Stimulated activated naive B cell treated with anti-CD40 and anti-IgM and Interleukin-4, amounts not matched to agents 10 μg/mL and 1 μg/mL and 100 μg/mL, for 72 hours (primary cell): ENCODE data around the gene MEGF11.
"Not testable (repeated sequence)": the region's sequence is repeated elsewhere in the genome, so short reads cannot be mapped to it uniquely, and the experiment has no call there.

Experiments
- ATAC-seq, 2 donors: fragments of 150-1000 bp; cut with Tn5 transposase; replicated peaks; 2 replicates each; pipeline ENCODE4 v1.10.0; 2021; ENCODE audit warnings: moderate library complexity in 1 of 2
- DNase-seq: peaks from one replicate; pipeline ENCODE4 v3.0.0; 2021
- H3K27ac Mint-ChIP-seq: one replicate; pipeline ENCODE4 v1.8.0; 2022; ENCODE audit warnings: mild to moderate bottlenecking, mixed read lengths
- H3K27me3 Mint-ChIP-seq, 2 donors: one replicate each; pipeline ENCODE4 v1.8.0; 2022; ENCODE audit warnings: mixed read lengths in 2 of 2
- H3K36me3 Mint-ChIP-seq, 2 donors: one replicate each; pipeline ENCODE4 v1.8.0; 2022; ENCODE audit warnings: mixed read lengths in 2 of 2, mild to moderate bottlenecking in 1 of 2
- H3K4me1 Mint-ChIP-seq, 2 donors: one replicate each; pipeline ENCODE4 v1.8.0; 2022; ENCODE audit warnings: mixed read lengths in 2 of 2, mild to moderate bottlenecking in 1 of 2
- H3K4me3 Mint-ChIP-seq, 2 donors: one replicate each; pipeline ENCODE4 v1.8.0; 2022; ENCODE audit warnings: mild to moderate bottlenecking in 2 of 2, mixed read lengths in 2 of 2, moderate library complexity in 1 of 2
- H3K9me3 Mint-ChIP-seq, 2 donors: one replicate each; pipeline ENCODE4 v1.8.0; 2022; ENCODE audit warnings: mixed read lengths in 2 of 2, mild to moderate bottlenecking in 1 of 2

MEGF11 gene

DNA sequence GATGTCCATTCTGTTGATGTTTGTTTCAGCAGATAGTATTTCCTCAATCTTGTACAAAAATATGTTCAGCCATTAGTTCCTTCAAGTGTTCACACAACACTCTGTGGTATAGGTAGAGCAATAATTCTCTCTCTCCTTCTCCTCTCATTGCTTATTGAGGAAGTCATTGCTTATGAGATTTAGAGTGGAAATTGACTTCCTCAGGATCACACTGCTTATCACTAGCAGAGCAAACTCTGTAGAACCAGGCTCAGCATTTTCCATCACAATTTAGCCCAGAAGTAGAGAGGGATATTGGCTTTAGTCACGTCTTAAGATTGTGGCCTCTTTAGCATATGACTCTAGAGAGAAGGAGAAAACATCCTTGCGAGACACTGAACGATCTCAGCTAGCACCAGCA is 353.1 kb downstream of the MEGF11 start:
- H3K27me3 Mint-ChIP-seq = no peaks in the 10 kb centered on the region
- peak overlapping the region; percentile 6 for H3K27ac Mint-ChIP-seq
- ATAC-seq (no peak), DNase-seq (no peak)
- peaks cover 17 to 34% of the 10 kb centered on the region in 2 donors for H3K36me3 Mint-ChIP-seq
- H3K4me1 Mint-ChIP-seq = peaks cover 23 to 37% of the 10 kb centered on the region in 2 donors
- H3K9me3 Mint-ChIP-seq = no peaks in the 10 kb centered on the region
- no peak overlapping the region for H3K4me3 Mint-ChIP-seq

DNA sequence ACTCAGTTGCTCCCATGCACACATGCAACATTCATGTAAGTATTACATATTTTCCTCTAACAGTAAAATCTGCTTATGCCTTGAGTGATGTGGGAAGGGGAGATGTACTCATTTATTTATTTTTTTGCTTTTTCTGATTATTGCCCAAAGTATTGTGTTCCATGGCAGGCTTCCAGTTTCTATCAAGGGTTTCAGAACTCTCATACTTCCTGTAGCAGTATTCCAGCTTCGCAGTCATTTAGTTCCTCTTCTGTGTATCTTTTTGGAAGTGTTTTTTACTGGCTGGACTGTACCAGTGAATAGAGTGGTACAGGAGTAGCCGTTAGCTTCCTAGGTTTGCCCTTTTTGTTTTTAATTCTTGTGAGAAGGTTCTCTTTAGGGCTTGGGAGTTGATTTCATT is 357.3 kb downstream of the MEGF11 start:
- Mint-ChIP-seq H3K27ac (no peak overlapping the region), H3K4me3 (no peak overlapping the region), H3K4me1 (peaks cover 1 to 13% of the 10 kb centered on the region in 2 donors), H3K27me3 (no peaks in the 10 kb centered on the region), H3K36me3 (peaks cover 25 to 26% of the 10 kb centered on the region in 2 donors), H3K9me3 (no peaks in the 10 kb centered on the region)
- DNase-seq (no peak), ATAC-seq (no peak)

DNA sequence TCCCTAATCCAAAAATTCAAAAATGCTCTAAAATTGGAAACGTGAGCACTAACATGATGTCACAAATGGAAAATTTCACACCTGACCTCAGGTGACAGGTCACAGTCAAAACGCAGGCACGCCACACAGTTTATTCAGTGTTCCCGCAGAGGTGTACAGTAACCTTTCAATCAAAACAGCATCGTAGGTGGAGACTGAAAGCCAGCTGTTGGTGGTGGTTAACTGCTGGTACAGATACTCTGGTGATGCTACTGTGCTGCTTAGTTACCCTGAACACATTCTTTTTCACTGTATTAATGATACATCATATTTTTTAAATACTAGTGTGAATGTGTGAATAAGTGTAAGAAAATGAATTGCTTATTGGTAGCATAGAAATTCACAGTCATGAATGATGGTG is 360.5 kb downstream of the MEGF11 start:
- H3K27ac Mint-ChIP-seq = peak overlapping the region; percentile 6
- DNase-seq = no peak
- peaks cover 4 to 5% of the 10 kb centered on the region in 2 donors for H3K4me1 Mint-ChIP-seq
- ATAC-seq = no peak
- H3K36me3 Mint-ChIP-seq = peaks cover 22 to 26% of the 10 kb centered on the region in 2 donors
- H3K4me3 Mint-ChIP-seq = no peak overlapping the region
- H3K9me3 Mint-ChIP-seq = no peaks in the 10 kb centered on the region
- H3K27me3 Mint-ChIP-seq = no peaks in the 10 kb centered on the region

DNA sequence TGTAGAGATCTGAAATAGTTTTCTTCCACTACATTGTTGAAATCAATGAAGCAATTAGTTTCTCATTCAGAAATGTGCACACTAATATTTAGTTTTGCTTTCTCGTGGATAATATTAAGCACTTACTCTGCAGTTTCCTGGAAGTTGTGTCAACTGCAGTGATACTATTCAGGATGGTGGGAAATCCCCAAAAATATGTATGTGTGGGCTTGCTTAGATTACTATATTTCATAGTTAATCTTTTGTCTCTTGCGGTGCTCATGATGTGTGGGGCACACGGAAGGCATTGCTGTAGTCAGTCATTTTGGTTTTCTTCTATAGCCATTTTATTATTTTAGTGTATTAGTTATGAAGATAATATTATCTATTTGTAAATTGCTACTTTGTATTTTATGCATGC is 364.6 kb downstream of the MEGF11 start:
- Mint-ChIP-seq H3K9me3 (no peaks in the 10 kb centered on the region), H3K27ac (no peak overlapping the region), H3K27me3 (no peaks in the 10 kb centered on the region), H3K4me3 (no peak overlapping the region), H3K36me3 (peaks cover 26 to 34% of the 10 kb centered on the region in 2 donors), H3K4me1 (peaks cover 4 to 18% of the 10 kb centered on the region in 2 donors)
- DNase-seq (no peak), ATAC-seq (peak in 1 of 2 donors; percentile 43)

DNA sequence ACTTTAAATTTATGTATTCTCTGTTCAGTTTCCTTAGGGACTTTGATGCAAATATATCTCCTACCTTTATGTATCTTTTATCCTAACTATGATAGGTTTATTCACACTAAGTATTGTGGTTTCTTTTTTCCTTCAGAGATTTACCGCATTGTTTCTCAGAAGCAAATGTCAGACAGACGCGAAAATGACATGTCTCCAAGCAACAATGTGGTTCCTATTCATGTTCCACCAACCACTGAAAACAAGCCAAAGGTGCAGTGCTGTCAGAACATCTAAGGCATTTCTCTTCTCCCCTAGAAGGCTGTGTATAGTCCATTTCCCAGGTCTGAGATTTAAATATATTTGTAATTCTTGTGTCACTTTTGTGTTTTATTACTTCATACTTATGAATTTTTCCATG is 366.0 kb downstream of the MEGF11 start:
- no peaks in the 10 kb centered on the region for H3K27me3 Mint-ChIP-seq
- DNase-seq (no peak), ATAC-seq (no peak)
- peaks cover 33 to 46% of the 10 kb centered on the region in 2 donors for H3K36me3 Mint-ChIP-seq
- no peaks in the 10 kb centered on the region for H3K9me3 Mint-ChIP-seq
- H3K4me1 Mint-ChIP-seq = peaks cover 10 to 31% of the 10 kb centered on the region in 2 donors
- H3K27ac Mint-ChIP-seq = no peak overlapping the region
- H3K4me3 Mint-ChIP-seq = no peak overlapping the region

DNA sequence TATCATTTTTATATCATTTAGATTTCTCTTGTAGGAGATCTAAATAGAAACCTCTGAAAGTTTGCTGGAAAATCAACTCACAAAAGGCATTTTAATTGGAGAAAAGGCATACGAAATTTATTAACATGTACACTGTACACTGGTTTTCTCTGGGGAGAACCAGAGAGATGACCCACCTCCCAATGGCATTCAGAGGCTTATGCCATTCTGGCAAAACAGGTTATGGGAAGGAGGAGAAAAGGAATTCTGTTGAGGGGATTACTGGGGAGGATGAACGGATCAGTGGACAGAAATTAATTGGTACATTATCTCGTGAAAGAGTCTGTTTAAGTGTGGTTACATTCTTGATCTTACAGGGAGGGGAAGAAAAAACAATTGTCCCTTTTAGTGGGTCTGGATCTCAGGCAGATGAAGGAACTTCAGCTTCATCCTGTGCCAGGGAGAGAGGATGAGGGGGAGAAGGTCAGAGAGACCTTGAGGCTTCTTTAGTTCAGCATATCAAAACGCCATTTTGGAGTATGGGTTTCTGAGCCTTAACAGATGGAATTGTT is 367.8 kb downstream of the MEGF11 start:
- DNase-seq = no peak
- Mint-ChIP-seq H3K9me3 (no peaks in the 10 kb centered on the region), H3K4me3 (no peak overlapping the region), H3K27me3 (no peaks in the 10 kb centered on the region), H3K27ac (no peak overlapping the region), H3K4me1 (peaks cover 17 to 41% of the 10 kb centered on the region in 2 donors), H3K36me3 (peaks cover 31 to 45% of the 10 kb centered on the region in 2 donors)
- ATAC-seq = no peak

DNA sequence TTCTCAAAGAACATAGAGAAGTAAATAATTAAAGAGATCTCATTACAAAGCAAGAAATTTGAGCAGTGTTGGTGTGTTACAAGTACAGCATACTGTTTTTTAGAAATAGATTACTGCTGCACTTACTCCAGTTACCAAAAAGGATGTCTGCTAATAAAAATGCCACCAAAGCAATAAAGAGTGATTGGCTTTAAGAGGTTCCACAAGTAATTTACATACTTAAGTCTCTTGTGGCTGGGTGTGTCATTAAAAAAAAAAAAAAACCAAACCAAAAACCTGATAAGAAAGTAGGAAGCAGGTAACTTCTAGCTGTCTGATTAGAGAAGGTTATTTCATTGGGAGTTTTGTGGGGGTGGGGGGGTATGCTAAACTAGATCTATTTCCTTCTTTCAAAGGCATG is 369.0 kb downstream of the MEGF11 start:
- DNase-seq (no peak), ATAC-seq (peak in 1 of 2 donors; percentile 56)
- H3K27me3 Mint-ChIP-seq = no peaks in the 10 kb centered on the region
- no peak overlapping the region for H3K27ac Mint-ChIP-seq
- H3K4me3 Mint-ChIP-seq = no peak overlapping the region
- no peaks in the 10 kb centered on the region for H3K9me3 Mint-ChIP-seq
- peaks cover 17 to 41% of the 10 kb centered on the region in 2 donors for H3K4me1 Mint-ChIP-seq
- peaks cover 31 to 41% of the 10 kb centered on the region in 2 donors for H3K36me3 Mint-ChIP-seq

DNA sequence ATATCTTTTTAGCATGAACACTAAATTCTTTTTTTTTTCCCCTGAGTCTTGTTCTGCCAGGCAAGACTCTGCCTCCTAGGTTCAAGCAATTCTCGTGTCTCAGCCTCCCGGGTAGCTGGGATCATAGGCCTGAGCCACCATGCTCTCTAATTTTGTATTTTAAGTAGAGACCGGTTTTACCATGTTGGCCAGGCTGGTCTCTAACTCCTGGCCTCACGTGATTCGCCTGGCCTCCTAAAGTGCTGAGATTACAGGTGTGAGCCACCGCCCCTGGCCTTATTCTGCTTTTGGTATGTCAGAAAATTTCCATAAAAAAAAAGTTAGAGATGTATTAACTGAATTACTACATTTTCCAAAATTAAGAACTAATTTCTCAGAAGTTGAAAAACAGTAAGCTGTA is 370.0 kb downstream of the MEGF11 start:
- Mint-ChIP-seq H3K27me3 (no peaks in the 10 kb centered on the region), H3K27ac (no peak overlapping the region), H3K4me3 (peak overlapping the region in 1 of 2 donors; percentile 6), H3K9me3 (no peaks in the 10 kb centered on the region), H3K36me3 (peaks cover 32 to 41% of the 10 kb centered on the region in 2 donors), H3K4me1 (peaks cover 17 to 41% of the 10 kb centered on the region in 2 donors)
- DNase-seq (no peak), ATAC-seq (no peak)

DNA sequence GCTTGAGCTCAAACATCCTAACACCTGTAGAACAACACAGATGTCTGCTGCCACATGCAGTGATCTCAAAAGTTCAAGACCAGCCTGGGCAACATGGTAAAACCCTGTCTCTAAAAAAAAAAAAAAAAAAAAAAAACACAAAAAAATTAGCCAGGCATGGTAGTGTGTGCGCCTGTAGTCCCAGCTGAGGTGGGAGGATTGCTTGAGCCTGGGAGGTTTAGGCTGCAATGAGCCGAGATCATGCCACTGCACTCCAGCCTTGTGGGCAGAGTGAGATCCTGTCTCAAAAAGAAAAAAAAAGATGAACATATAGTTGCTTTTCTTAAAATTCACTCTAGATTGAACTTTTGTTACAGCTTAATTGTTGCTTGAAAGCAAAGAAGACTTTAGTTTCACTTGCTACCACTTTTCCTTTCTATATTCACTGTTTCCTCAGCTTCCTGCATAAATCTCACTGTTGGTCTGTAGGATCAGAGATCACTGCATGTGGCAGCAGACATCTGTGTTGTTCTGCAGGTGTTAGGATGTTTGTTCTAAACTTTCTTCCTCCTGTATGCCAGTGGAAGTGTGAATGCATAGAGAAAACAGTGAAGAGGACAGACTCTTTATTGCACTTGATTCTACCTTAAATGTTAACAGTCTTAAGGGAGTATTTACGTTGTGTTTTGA is 371.6 kb downstream of the MEGF11 start:
- Mint-ChIP-seq H3K36me3 (peaks cover 25 to 40% of the 10 kb centered on the region in 2 donors), H3K9me3 (no peaks in the 10 kb centered on the region), H3K27me3 (no peaks in the 10 kb centered on the region), H3K4me1 (peaks cover 17 to 37% of the 10 kb centered on the region in 2 donors), H3K4me3 (no peak overlapping the region), H3K27ac (peak overlapping the region; percentile 70)
- DNase-seq = no peak
- no peak for ATAC-seq

DNA sequence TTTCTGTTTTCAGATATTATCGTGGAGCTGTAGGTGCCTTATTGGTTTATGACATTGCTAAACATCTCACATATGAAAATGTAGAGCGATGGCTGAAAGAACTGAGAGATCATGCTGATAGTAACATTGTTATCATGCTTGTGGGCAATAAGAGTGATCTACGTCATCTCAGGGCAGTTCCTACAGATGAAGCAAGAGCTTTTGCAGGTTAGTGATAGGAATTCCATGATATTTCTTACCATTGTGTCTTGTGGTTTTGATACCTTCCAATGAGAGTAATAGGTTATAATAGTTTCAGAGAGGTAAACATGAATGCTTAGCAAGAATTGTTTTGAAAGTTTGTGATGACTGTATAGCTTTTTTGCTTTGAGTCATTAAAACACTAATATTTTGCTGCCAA is 375.8 kb downstream of the MEGF11 start:
- DNase-seq (no peak), ATAC-seq (no peak)
- H3K4me1 Mint-ChIP-seq = peaks cover 15 to 25% of the 10 kb centered on the region in 2 donors
- no peak overlapping the region for H3K27ac Mint-ChIP-seq
- H3K27me3 Mint-ChIP-seq = no peaks in the 10 kb centered on the region
- H3K4me3 Mint-ChIP-seq = no peak overlapping the region
- H3K9me3 Mint-ChIP-seq = no peaks in the 10 kb centered on the region
- peaks cover 8 to 20% of the 10 kb centered on the region in 2 donors for H3K36me3 Mint-ChIP-seq

DNA sequence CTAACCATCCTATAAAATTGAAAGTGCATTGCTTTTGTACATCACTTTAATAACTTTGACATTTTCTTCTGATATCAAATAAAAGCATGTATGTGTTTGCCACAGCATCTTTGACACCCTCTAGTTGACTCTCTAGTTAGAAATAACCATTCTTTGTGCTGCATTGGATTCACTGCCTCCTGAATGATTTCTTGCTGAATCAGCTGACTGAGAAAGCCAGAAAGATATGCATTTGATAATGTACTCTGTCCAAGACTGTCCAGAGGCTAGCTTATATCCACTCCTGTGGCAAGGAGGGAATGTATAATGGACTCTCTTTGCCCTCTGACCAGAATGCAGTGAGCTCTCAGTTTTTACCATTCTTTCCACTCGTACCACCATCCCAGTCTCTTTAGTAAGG is 378.1 kb downstream of the MEGF11 start:
- Mint-ChIP-seq H3K4me1 (peaks cover 14 to 25% of the 10 kb centered on the region in 2 donors), H3K27ac (no peak overlapping the region), H3K9me3 (no peaks in the 10 kb centered on the region), H3K4me3 (no peak overlapping the region), H3K27me3 (no peaks in the 10 kb centered on the region), H3K36me3 (peaks cover 2 to 12% of the 10 kb centered on the region in 2 donors)
- ATAC-seq (no peak), DNase-seq (no peak)

DNA sequence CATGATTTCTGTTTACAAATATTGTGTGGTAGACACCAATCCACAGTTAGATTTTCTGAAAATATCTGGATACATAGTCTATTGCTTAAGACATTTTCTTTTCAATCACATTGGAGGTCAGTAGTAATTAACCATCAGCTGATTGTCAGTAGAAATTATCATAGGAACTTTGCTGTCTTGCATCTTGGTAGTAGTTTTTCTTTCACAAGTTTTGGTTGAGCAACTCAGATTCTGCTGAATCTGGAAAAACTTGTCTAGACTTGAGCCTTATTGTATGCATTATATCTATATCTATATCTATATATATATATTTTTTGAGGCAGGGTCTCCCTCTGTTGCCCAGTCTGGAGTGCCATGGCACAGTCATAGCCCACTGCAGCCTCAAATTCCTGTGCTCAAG is 380.3 kb downstream of the MEGF11 start:
- DNase-seq (no peak), ATAC-seq (no peak)
- no peaks in the 10 kb centered on the region for H3K9me3 Mint-ChIP-seq
- H3K27me3 Mint-ChIP-seq = peaks cover 0 to 6% of the 10 kb centered on the region in 2 donors
- peaks cover 22 to 40% of the 10 kb centered on the region in 2 donors for H3K4me1 Mint-ChIP-seq
- no peak overlapping the region for H3K4me3 Mint-ChIP-seq
- peaks cover 4 to 28% of the 10 kb centered on the region in 2 donors for H3K36me3 Mint-ChIP-seq
- no peak overlapping the region for H3K27ac Mint-ChIP-seq

DNA sequence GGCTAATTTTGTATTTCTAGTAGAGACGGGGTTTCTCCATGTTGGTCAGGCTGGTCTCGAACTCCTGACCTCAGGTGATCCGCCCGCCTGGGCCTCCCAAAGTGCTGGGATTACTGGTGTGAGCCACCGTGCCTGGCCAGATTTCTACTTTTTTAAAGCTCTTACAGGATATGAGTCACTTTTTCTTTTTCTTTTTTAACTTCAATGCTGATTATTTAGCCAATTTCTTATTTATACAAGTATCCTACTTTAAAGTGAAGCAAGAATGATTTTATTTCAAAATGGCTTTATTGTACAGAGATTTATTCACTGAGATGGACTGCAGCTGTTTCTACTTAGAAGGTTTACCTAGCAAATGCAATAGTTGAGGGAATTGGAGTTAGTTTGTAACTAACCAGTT is 381.0 kb downstream of the MEGF11 start:
- H3K4me1 Mint-ChIP-seq = peaks cover 22 to 41% of the 10 kb centered on the region in 2 donors
- not testable (repeated sequence) for H3K4me3 Mint-ChIP-seq, H3K9me3 Mint-ChIP-seq, DNase-seq, H3K27ac Mint-ChIP-seq, ATAC-seq, H3K27me3 Mint-ChIP-seq
- peaks cover 4 to 26% of the 10 kb centered on the region in 2 donors for H3K36me3 Mint-ChIP-seq

DNA sequence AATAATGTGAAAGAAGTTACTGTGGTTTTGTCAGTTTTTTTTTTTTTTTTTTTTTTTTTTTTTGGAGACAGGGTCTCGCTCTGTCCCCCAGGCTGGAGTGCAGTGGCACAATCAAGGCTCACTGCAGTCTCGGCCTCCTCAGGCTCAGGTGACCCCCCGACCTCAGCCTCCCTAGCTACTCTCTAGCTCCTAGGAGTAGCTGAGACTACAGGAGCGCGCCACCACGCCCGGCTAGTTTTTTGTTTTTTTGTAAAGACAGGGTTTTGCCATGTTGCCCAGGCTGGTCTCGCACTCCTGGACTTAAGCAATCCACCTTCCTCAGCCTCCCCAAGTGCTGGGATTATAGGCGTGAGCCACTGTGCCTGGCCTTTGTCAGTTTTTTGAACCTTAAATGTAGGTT is 381.7 kb downstream of the MEGF11 start:
- Mint-ChIP-seq H3K36me3 (peaks cover 4 to 21% of the 10 kb centered on the region in 2 donors), H3K4me1 (peaks cover 22 to 41% of the 10 kb centered on the region in 2 donors)
- not testable (repeated sequence) for H3K9me3 Mint-ChIP-seq, H3K27me3 Mint-ChIP-seq, H3K27ac Mint-ChIP-seq, H3K4me3 Mint-ChIP-seq, ATAC-seq, DNase-seq

DNA sequence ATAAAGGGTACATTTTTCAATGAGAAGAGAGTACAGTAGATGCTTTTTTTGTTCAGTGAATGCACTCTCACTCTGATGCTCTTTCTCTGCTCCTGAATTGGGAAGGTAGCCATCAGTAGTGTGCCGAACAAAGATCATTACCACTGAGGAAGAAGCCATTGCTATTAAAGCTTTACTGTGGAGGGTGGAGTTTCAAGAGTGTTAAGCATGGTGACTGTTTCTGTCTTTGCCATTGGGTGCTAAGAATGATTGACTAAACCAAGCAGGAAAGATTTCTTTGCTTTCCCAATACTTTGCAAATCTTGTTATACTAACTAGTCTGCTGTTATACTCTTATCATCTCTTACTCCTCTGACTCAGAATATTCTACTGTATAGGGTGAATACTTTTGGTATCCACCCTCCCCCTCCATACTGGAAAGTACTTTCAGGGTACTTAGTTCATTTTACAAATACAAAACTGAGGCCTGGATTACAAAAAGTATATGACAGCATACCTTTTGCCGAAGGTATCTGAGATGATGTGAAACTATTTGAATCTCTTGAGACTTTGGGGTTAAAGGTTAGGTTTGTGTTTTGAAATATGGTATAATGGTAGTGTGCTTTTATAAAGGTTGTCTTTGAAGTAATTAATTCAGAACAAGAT is 382.5 kb downstream of the MEGF11 start:
- peaks cover 4 to 21% of the 10 kb centered on the region in 2 donors for H3K36me3 Mint-ChIP-seq
- ATAC-seq (no peak), DNase-seq (no peak)
- peak overlapping the region; percentile 42 for H3K27ac Mint-ChIP-seq
- peaks cover 22 to 41% of the 10 kb centered on the region in 2 donors for H3K4me1 Mint-ChIP-seq
- peak overlapping the region; percentile 97 to 98 for H3K4me3 Mint-ChIP-seq
- H3K9me3 Mint-ChIP-seq = no peaks in the 10 kb centered on the region
- H3K27me3 Mint-ChIP-seq = peaks cover 0 to 6% of the 10 kb centered on the region in 2 donors
